Measurements from ENCODE around the gene CEBPB.

Gene CEBPB

DNA sequence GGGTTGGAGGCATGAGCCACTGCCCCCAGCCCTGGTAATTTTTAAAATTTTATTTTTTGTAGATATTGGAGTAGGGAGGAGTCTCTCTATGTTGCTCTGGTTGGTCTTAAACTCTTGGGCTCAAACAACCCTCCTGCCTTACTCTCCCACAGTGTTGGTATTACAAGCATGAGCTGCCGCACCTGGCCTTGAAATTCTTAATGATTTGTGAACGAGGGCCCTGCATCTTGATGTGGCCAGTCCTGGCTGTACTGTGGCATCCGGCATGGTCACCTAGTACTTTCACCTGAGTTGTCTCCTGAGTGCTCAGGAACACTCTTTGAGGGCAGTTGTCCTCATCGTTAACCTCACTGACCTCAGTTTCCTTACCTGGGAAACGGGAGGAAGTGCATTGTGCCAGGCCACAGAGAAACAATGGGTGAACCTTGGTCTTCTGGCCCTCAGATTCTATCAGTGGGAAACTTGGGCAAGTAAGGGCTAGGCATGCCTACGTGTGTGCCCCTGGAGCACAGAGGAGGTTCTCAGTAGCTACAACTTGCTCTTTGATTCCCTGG is 19.5 kb downstream of the CEBPB start:
- TF ChIP-seq CTCF (IDR thresholded peaks at IDR 0.05; ENCODE audit: low read depth, low read length): no peak
- no peak overlapping the region for H3K4me3 ChIP-seq (ENCODE audit: low read depth, low read length)

DNA sequence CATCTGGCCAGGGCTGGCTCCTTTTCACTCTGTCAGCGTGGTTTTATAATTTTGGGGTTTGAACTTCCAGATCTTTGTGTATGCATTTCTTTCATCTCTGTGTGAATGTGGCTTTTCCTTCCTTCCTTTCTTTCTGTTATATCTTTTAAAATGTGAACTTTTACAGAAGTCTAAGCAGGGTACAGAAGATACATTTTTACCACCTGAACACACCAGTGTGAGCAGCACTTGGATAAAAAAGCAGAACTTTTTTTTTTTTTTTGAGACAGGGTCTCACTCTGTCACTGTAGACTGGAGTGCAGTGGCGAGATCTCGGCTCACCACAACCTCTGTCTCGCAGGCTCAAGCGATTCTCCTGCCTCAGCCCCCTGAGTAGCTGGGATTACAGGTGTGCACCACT is 20.5 kb downstream of the CEBPB start:
- no peak for TF ChIP-seq CTCF (IDR thresholded peaks at IDR 0.05; ENCODE audit: low read depth, low read length)
- no peak overlapping the region for H3K4me3 ChIP-seq (ENCODE audit: low read depth, low read length)

- no peak for TF ChIP-seq CTCF (IDR thresholded peaks at IDR 0.05; ENCODE audit: low read depth, low read length)
- no peak overlapping the region for H3K4me3 ChIP-seq (ENCODE audit: low read depth, low read length)
These were observed 23.0 kb downstream of the CEBPB start for GRCh38 chr20:50213531-50214106.

- TF ChIP-seq CTCF (IDR thresholded peaks at IDR 0.05; ENCODE audit: low read depth, low read length): no peak
- H3K4me3 ChIP-seq (ENCODE audit: low read depth, low read length): no peak overlapping the region
These were observed 23.8 kb downstream of the CEBPB start for GRCh38 chr20:50214226-50215024.

- no peak for TF ChIP-seq CTCF (IDR thresholded peaks at IDR 0.05; ENCODE audit: low read depth, low read length)
- H3K4me3 ChIP-seq (ENCODE audit: low read depth, low read length): no peak overlapping the region
These were observed 24.6 kb downstream of the CEBPB start for GRCh38 chr20:50215101-50215690.

DNA sequence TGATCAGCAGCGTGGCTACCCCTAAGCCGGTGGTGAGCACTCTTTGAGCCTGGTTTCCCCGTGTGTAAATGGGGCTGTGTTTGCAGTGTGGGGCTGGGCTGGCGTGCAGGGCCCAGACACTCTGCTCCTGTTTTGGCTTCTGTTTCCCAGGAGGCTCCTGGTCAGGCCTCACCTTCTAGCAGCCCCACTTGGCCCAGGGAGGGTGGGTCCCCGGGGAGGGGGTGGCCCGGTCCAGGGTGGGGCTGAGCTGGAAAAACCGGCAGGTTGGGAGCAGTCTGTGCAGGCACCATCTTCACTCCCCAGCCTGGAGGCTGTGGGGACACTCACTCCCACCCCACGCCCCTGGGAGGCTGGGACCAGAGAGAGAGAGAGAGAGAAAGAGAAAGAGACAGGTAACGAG is 25.3 kb downstream of the CEBPB start:
- no peak for TF ChIP-seq CTCF (IDR thresholded peaks at IDR 0.05; ENCODE audit: low read depth, low read length)
- no peak overlapping the region for H3K4me3 ChIP-seq (ENCODE audit: low read depth, low read length)
